AG10803 (cell line): ENCODE results near the gene APBA3.

Source experiments
- DNase-seq: peaks from one replicate; pipeline ENCODE4 v3.0.0; 2010; ENCODE audit warnings: low read depth
- H3K4me3 ChIP-seq: 2 replicates; pipeline ENCODE4 v1.5.1; 2011; ENCODE audit warnings: mild to moderate bottlenecking, low read length, control low read depth
- TF ChIP-seq, protein P1 (sequence below): conservative IDR thresholded peaks from 2 replicates; pipeline ENCODE4 v1.5.1; 2011; ENCODE audit warnings: mild to moderate bottlenecking, low read length, control low read depth, inconsistent platforms

APBA3 gene

DNA sequence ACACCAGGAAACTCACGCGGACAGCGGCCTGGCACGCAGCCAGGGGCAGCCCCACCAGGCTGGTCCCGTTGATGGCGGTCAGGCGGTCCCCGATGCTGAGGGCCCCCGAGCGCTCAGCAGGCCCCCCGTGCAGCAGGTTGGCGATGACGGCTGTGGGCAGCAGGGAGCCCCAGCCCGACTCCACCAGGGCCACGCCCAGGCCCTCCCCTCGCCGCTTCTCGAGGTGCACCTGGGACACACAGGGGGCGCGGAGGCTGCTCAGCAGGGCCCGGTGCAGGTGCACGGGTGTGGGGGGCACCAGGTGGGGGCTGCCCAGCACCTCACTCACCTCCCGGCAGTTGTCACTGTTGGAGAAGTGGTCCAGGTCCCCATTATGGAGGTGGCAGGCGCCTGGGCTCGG lies 9.0 kb downstream of the APBA3 start:
- TF ChIP-seq, protein P1, sequence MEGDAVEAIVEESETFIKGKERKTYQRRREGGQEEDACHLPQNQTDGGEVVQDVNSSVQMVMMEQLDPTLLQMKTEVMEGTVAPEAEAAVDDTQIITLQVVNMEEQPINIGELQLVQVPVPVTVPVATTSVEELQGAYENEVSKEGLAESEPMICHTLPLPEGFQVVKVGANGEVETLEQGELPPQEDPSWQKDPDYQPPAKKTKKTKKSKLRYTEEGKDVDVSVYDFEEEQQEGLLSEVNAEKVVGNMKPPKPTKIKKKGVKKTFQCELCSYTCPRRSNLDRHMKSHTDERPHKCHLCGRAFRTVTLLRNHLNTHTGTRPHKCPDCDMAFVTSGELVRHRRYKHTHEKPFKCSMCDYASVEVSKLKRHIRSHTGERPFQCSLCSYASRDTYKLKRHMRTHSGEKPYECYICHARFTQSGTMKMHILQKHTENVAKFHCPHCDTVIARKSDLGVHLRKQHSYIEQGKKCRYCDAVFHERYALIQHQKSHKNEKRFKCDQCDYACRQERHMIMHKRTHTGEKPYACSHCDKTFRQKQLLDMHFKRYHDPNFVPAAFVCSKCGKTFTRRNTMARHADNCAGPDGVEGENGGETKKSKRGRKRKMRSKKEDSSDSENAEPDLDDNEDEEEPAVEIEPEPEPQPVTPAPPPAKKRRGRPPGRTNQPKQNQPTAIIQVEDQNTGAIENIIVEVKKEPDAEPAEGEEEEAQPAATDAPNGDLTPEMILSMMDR, result no peak
- H3K4me3 ChIP-seq, result no peak overlapping the region
- no peak for DNase-seq

DNA sequence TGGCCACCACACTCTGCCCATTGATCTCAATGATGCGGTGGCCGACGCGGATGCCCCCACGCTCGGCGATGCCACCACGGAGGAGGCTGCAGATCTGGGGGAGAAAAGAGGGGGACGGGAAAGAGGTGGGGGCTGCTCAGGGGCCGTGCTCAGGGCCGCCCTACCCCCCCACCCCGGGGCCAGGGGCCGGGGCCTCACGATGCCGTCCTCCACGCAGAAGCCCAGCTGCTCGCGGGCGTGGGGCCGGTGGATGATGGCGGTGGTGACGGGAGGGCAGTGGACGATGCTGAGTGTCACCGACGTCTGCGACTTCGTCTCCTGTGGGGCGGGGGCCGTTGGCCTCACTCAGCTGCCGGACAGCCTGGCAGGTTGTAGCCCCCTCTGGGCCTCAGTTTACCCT lies 10.3 kb downstream of the APBA3 start:
- DNase-seq, result no peak
- TF ChIP-seq, protein P1, result no peak
- H3K4me3 ChIP-seq, result no peak overlapping the region

DNA sequence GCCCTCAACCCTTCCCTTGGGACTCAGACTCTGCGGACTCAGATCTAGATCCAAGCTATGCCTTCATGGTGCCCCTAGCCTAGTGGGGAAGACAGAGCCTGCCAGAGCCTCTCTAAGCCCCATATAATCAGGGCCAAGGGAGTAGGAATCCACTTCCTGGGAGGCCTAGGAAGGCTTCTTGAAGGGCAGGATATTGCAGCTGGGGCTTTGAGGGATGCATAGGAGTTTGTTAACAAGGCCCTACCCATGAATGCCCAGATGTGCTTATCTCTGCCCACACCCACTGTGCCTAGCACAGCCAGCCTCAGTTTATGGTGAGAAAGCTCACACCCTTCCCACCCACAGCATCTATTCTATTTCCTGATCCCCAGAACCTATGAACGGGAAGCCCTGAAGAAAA lies 11.3 kb downstream of the APBA3 start:
- H3K4me3 ChIP-seq, result no peak overlapping the region
- TF ChIP-seq, protein P1, result no peak
- no peak for DNase-seq

DNA sequence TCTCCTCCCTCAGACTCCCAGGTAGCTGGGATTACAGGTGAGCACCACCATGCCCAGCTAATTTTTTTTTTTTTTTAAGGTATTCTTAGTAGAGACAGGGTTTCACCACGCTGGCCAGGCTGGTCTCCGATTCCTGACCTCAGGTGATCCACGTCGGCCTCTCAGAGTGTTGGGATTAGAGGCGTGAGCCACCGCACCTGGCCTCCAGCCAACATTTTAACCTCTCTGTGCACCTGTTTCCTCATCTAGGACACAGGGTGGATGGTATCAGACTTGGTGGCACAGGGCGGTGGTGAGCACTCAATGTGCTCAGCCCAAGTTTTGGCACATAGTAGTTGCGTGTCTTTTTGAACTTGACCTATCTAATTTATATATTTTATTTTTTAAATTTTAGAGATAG lies 12.5 kb downstream of the APBA3 start:
- H3K4me3 ChIP-seq, result no peak overlapping the region
- TF ChIP-seq, protein P1, result no peak
- no peak for DNase-seq

DNA sequence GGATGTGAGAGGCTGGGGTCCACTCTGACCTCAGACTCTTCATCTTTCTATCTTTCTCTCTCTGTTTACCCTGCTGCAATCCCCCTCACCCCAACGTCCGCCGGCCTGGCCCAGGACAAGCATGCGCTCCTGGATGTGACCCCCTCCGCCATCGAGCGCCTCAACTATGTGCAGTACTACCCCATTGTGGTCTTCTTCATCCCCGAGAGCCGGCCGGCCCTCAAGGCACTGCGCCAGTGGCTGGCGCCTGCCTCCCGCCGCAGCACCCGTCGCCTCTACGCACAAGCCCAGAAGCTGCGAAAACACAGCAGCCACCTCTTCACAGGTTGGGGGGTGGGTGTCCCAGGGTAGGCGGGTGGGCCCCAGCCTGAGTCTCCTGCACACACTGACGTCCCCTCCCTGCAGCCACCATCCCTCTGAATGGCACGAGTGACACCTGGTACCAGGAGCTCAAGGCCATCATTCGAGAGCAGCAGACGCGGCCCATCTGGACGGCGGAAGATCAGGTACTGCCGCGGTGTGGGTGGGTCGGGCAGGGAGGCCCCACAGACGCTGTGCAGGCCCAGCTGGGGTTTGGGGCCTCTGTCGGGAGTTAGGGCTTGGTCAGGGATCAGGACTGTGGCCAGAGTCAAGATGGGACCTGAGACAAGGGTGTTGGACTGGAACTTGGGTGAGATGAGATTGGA lies 15.0 kb downstream of the APBA3 start:
- DNase-seq, result no peak
- TF ChIP-seq, protein P1, result no peak
- H3K4me3 ChIP-seq, result no peak overlapping the region

DNA sequence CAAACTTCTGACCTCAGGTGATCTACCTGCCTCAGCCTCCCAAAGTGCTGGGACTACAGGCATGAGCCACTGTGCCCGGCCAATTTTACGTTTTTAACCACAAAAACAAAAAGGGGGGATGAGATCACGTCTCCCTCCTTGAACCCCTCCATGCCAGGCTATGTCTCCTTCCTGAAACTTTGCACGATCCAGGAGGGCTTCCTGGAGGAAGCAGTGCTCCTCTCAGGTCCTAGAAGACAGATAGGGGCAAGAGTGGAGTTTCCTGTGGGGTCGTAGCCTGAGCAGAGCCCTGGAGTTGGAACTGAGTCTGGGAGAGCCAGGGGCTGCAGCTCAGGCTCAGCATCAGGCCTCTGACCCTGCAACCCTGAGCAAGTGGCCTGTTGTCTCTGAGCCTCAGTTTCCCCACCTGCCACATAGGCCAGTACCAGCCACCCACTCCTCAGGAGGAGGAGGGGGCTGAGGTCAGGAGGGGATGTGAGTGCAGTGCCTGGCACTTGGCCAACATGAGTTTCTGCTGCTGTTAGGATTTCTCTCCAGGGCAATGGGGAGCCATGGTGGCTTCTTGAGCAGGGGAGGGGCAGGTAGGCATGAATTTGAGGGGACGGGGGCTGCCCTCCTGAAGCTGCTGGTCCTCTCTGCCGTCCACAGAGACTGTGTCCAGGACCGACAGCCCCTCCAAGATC lies 16.0 kb downstream of the APBA3 start:
- TF ChIP-seq, protein P1, result no peak

DNA sequence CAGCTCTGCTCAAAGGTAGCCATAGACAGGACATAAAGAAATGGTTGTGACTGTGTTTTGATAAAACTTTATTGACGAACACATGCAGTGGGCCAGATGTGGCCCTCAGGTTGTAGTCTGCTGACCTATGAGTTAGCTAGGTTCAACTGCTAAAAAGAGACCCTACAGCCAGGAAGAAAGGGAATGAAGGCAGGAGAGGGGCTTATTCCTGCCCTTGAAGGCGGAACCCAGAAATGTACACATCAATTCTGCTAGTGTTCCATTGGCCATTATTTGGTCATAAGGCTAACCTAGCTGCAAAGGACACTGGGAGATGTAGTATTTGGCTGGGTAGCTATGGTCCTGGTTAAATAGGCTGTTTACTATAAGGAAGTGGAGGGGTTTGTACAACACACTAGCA lies 18.0 kb downstream of the APBA3 start:
- DNase-seq, result no peak
- no peak overlapping the region for H3K4me3 ChIP-seq
- TF ChIP-seq, protein P1, result no peak

More for the DNA sequence above, 16.0 kb downstream of the APBA3 start:
- H3K4me3 ChIP-seq, result no peak overlapping the region
- DNase-seq, result no peak
